ENCODE data around the gene YTHDC2.

The YTHDC2 gene

GRCh38 chr5:113600255-113600905 is 86.9 kb downstream of the YTHDC2 start:
- no peak for TF ChIP-seq EP300 (IDR thresholded peaks at IDR 0.05; ENCODE audit: borderline replicate concordance)
- TF ChIP-seq CREB1 (IDR thresholded peaks at IDR 0.05; ENCODE audit: low read depth) = no peak
- no peak for TF ChIP-seq REST (IDR thresholded peaks at IDR 0.05; ENCODE audit: low read depth)
- TF ChIP-seq CEBPB (IDR thresholded peaks at IDR 0.05) = no peak
- TF ChIP-seq NFIC (IDR thresholded peaks at IDR 0.05) = no peak
- no peak for TF ChIP-seq EGR1 (IDR thresholded peaks at IDR 0.05)
- no peak for TF ChIP-seq ZBTB7A (IDR thresholded peaks at IDR 0.05; ENCODE audit: low read depth)
- TF ChIP-seq, protein P1, sequence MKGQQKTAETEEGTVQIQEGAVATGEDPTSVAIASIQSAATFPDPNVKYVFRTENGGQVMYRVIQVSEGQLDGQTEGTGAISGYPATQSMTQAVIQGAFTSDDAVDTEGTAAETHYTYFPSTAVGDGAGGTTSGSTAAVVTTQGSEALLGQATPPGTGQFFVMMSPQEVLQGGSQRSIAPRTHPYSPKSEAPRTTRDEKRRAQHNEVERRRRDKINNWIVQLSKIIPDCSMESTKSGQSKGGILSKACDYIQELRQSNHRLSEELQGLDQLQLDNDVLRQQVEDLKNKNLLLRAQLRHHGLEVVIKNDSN (IDR thresholded peaks at IDR 0.05) = no peak

GRCh38 chr5:113601423-113601822 is 87.9 kb downstream of the YTHDC2 start:
- TF ChIP-seq TEAD4 (IDR thresholded peaks at IDR 0.05) (no peak), YY1 (IDR thresholded peaks at IDR 0.05; ENCODE audit: low read depth) (no peak), EGR1 (IDR thresholded peaks at IDR 0.05) (no peak), CEBPB (IDR thresholded peaks at IDR 0.05) (no peak), CREB1 (IDR thresholded peaks at IDR 0.05; ENCODE audit: low read depth) (no peak), TAF1 (IDR thresholded peaks at IDR 0.05; ENCODE audit: low read depth) (no peak), FOXM1 (IDR thresholded peaks at IDR 0.05; ENCODE audit: borderline replicate concordance, low read depth) (no peak), TCF12 (IDR thresholded peaks at IDR 0.05; ENCODE audit: low read depth) (no peak), REST (IDR thresholded peaks at IDR 0.05; ENCODE audit: low read depth) (no peak)
- TF ChIP-seq, protein P2, sequence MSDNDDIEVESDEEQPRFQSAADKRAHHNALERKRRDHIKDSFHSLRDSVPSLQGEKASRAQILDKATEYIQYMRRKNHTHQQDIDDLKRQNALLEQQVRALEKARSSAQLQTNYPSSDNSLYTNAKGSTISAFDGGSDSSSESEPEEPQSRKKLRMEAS (IDR thresholded peaks at IDR 0.05) = no peak
- TF ChIP-seq, protein P1 (IDR thresholded peaks at IDR 0.05) = no peak

- no peak for TF ChIP-seq TAF1 (IDR thresholded peaks at IDR 0.05; ENCODE audit: low read depth)
- peak; percentile 73; the same call in 1 of the 2 replicates for TF ChIP-seq ZBTB7A (IDR thresholded peaks at IDR 0.05; ENCODE audit: low read depth)
- TF ChIP-seq RAD21 (IDR thresholded peaks at IDR 0.05; ENCODE audit: low read depth) = peak; percentile 78
- no peak for TF ChIP-seq FOXM1 (IDR thresholded peaks at IDR 0.05; ENCODE audit: borderline replicate concordance, low read depth)
- TF ChIP-seq, protein P2 (IDR thresholded peaks at IDR 0.05) = no peak
- no peak for TF ChIP-seq NFIC (IDR thresholded peaks at IDR 0.05)
- TF ChIP-seq YY1 (IDR thresholded peaks at IDR 0.05; ENCODE audit: low read depth) = no peak
- no peak for TF ChIP-seq CEBPB (IDR thresholded peaks at IDR 0.05)
- no peak for TF ChIP-seq REST (IDR thresholded peaks at IDR 0.05; ENCODE audit: low read depth)
- no peak for TF ChIP-seq EP300 (IDR thresholded peaks at IDR 0.05; ENCODE audit: borderline replicate concordance)
- no peak for TF ChIP-seq TEAD4 (IDR thresholded peaks at IDR 0.05)
- no peak for TF ChIP-seq CREB1 (IDR thresholded peaks at IDR 0.05; ENCODE audit: low read depth)
- TF ChIP-seq, protein P1 (IDR thresholded peaks at IDR 0.05) = no peak
- TF ChIP-seq EGR1 (IDR thresholded peaks at IDR 0.05) = no peak
- no peak for TF ChIP-seq TCF12 (IDR thresholded peaks at IDR 0.05; ENCODE audit: low read depth)
Observed at GRCh38 chr5:113606298-113607134, 93.0 kb downstream of the YTHDC2 start.
